Measurements from ENCODE around the gene BCLAF3.

Gene BCLAF3

GRCh38 chrX:19990556-19991349 lies at the start of gene BCLAF3:
Gene BCLAF3 (minus strand): TSS chrX:19991061. CDS start chrX:19970264, 20,797 bp downstream.
- no peak for FAIRE-seq

- no peak for FAIRE-seq
Observed at GRCh38 chrX:20038966-20039365, 48.1 kb upstream of the BCLAF3 start.

GRCh38 chrX:20037186-20037585 lies 46.3 kb upstream of the BCLAF3 start:
- no peak for FAIRE-seq

GRCh38 chrX:20032201-20032600 lies 41.3 kb upstream of the BCLAF3 start:
- FAIRE-seq, result no peak

- no peak for FAIRE-seq
Observed at GRCh38 chrX:20029728-20030127, 38.9 kb upstream of the BCLAF3 start.

- FAIRE-seq, result no peak
Observed at GRCh38 chrX:20028588-20028987, 37.7 kb upstream of the BCLAF3 start.

- FAIRE-seq, result no peak
Observed at GRCh38 chrX:20026278-20026677, 35.4 kb upstream of the BCLAF3 start.

- no peak for FAIRE-seq
Observed at GRCh38 chrX:20019672-20020365, 29.0 kb upstream of the BCLAF3 start.

- no peak for FAIRE-seq
Observed at GRCh38 chrX:20016616-20016945, 25.7 kb upstream of the BCLAF3 start.

GRCh38 chrX:20015945-20016615 lies 25.2 kb upstream of the BCLAF3 start:
- no peak for FAIRE-seq

- FAIRE-seq, result no peak
Observed at GRCh38 chrX:20015422-20015821, 24.6 kb upstream of the BCLAF3 start.

GRCh38 chrX:20011608-20012007 lies 20.7 kb upstream of the BCLAF3 start:
- FAIRE-seq, result no peak

- FAIRE-seq, result no peak
Observed at GRCh38 chrX:20007962-20008622, 17.2 kb upstream of the BCLAF3 start.

- FAIRE-seq, result no peak
Observed at GRCh38 chrX:20005883-20006282, 15.0 kb upstream of the BCLAF3 start.

- no peak for FAIRE-seq
Observed at GRCh38 chrX:20001588-20001987, 10.7 kb upstream of the BCLAF3 start.

- no peak for FAIRE-seq
Observed at GRCh38 chrX:19991350-19991718, 473 bp upstream of the BCLAF3 start.

GRCh38 chrX:19990151-19990555 lies 708 bp downstream of the BCLAF3 start:
- FAIRE-seq, result no peak

GRCh38 chrX:19987856-19988255 lies 3.0 kb downstream of the BCLAF3 start:
- no peak for FAIRE-seq

GRCh38 chrX:19986531-19986930 lies 4.3 kb downstream of the BCLAF3 start:
- FAIRE-seq, result no peak

- no peak for FAIRE-seq
Observed at GRCh38 chrX:19981947-19982346, 8.9 kb downstream of the BCLAF3 start.

- FAIRE-seq, result no peak
Observed at GRCh38 chrX:19975845-19976244, 15.0 kb downstream of the BCLAF3 start.

GRCh38 chrX:19972984-19973383 lies 17.9 kb downstream of the BCLAF3 start:
- no peak for FAIRE-seq

GRCh38 chrX:19968276-19968675 lies 22.6 kb downstream of the BCLAF3 start:
- FAIRE-seq, result no peak

GRCh38 chrX:19966056-19966455 lies 24.8 kb downstream of the BCLAF3 start:
- no peak for FAIRE-seq
